Measurements from ENCODE around the gene PHF2. TPM values are rescaled to one million over a fixed set of nuclear protein-coding genes. Genes with fewer than 3 reads are reported as not detected.

The PHF2 gene
- polyA plus RNA-seq, 1 of the 3 experiments (the other 2 are of a cell fraction): 11.2 TPM

GRCh38 chr9:93569621-93570174, 6.7 kb upstream of the PHF2 start:
- H3K79me2 ChIP-seq (ENCODE audit: insufficient read depth): peaks cover 3% of the 10 kb centered on the region; the same call in 1 of the 2 replicates
- no peak overlapping the region for H3K27ac ChIP-seq (ENCODE audit: low read depth in 2 of 2, low read length in 1 of 2)
- ChIA-PET POLR2A (no interaction called here), CTCF (interaction anchor here (1.8 kb wide), 1 partner anchor 9 kb away, joined by 4 read pairs; no protein-coding TSS in a partner anchor)
- peaks cover 0 to 10% of the 10 kb centered on the region in 2 experiments; a peak in 2 of 4 replicates for H3K4me1 ChIP-seq (ENCODE audit: control insufficient read depth in 1 of 2, insufficient read depth in 2 of 2, low read depth in 1 of 2, low read length in 1 of 2)
- H3K9me2 ChIP-seq: no peaks in the 10 kb centered on the region
- H4K20me1 ChIP-seq (ENCODE audit: insufficient read depth): no peaks in the 10 kb centered on the region
- peaks cover 4 to 24% of the 10 kb centered on the region in 2 experiments for H3K36me3 ChIP-seq (replicated peaks in 1 of 2; ENCODE audit: control insufficient read depth in 1 of 2, insufficient read depth in 2 of 2, low read length in 1 of 2)
- no peak for TF ChIP-seq MEF2A (IDR thresholded peaks at IDR 0.05; ENCODE audit: borderline replicate concordance, low read depth)
- no peak for TF ChIP-seq REST (IDR thresholded peaks at IDR 0.05; ENCODE audit: low read depth, low read length)
- H3K9ac ChIP-seq: no peak overlapping the region
- no peak overlapping the region for H3K4me2 ChIP-seq
- peaks cover 13% of the 10 kb centered on the region for H3K9me3 ChIP-seq
- 83% methylated on average over 1 of the region's 1 CpG for WGBS (ENCODE audit: low lambda C conversion rate)
- no peak for DNase-seq
- no peak overlapping the region for H3K4me3 ChIP-seq (ENCODE audit: low read depth in 2 of 2, low read length in 1 of 2)
- no peaks in the 10 kb centered on the region for H3K27me3 ChIP-seq (ENCODE audit: insufficient read depth)
- peaks cover 17% of the 10 kb centered on the region for H3F3A ChIP-seq (replicated peaks; ENCODE audit: insufficient read depth)
- no peak overlapping the region for H2AFZ ChIP-seq (ENCODE audit: low read depth)

- Histone ChIP-seq H3K9me3 (peaks cover 13% of the 10 kb centered on the region), H3K4me3 (ENCODE audit: low read depth in 2 of 2, low read length in 1 of 2) (no peak overlapping the region), H4K20me1 (ENCODE audit: insufficient read depth) (no peaks in the 10 kb centered on the region), H3K27ac (ENCODE audit: low read depth in 2 of 2, low read length in 1 of 2) (no peak overlapping the region), H3K27me3 (ENCODE audit: insufficient read depth) (no peaks in the 10 kb centered on the region), H3K79me2 (ENCODE audit: insufficient read depth) (peaks cover 16% of the 10 kb centered on the region; the same call in 1 of the 2 replicates), H3K4me1 (ENCODE audit: control insufficient read depth in 1 of 2, insufficient read depth in 2 of 2, low read depth in 1 of 2, low read length in 1 of 2) (peaks cover 0 to 13% of the 10 kb centered on the region in 2 experiments; a peak in 2 of 4 replicates), H3K9me2 (no peaks in the 10 kb centered on the region), H3K36me3 (replicated peaks in 1 of 2; ENCODE audit: control insufficient read depth in 1 of 2, insufficient read depth in 2 of 2, low read length in 1 of 2) (peaks cover 0 to 14% of the 10 kb centered on the region in 2 experiments), H3K4me2 (no peak overlapping the region), H2AFZ (ENCODE audit: low read depth) (no peak overlapping the region), H3F3A (replicated peaks; ENCODE audit: insufficient read depth) (no peaks in the 10 kb centered on the region), H3K9ac (no peak overlapping the region)
- ChIA-PET POLR2A (no interaction called here), CTCF (interaction anchor here (1.0 to 1.1 kb wide), 2 partner anchors 10 to 15 kb away, joined by 3 to 4 read pairs; no protein-coding TSS in a partner anchor)
- 92% methylated on average over 2 of the region's 2 CpGs for WGBS (ENCODE audit: low lambda C conversion rate)
- TF ChIP-seq GATA2 (CRISPR knock-in tag; IDR thresholded peaks at IDR 0.05) (no peak), GABPA (IDR thresholded peaks at IDR 0.05; ENCODE audit: low read depth) (no peak), RCOR1 (IDR thresholded peaks at IDR 0.05; ENCODE audit: low read length) (no peak), CHD2 (IDR thresholded peaks at IDR 0.05; ENCODE audit: low read length, partially characterized antibody) (no peak), SIN3A (IDR thresholded peaks at IDR 0.05; ENCODE audit: borderline replicate concordance, low read depth, low read length) (no peak), ELF1 (IDR thresholded peaks at IDR 0.05) (no peak), RFX5 (IDR thresholded peaks at IDR 0.05; ENCODE audit: low read length) (no peak), CTCF (IDR thresholded peaks at IDR 0.05) (no peak), JUND (IDR thresholded peaks at IDR 0.05) (no peak)
- DNase-seq: no peak
Observed at GRCh38 chr9:93572221-93572620, 4.2 kb upstream of the PHF2 start.

Measured in SK-N-SH (cell line).